Measurements from ENCODE around the gene SMPDL3B. TPM values are rescaled to one million over a fixed set of nuclear protein-coding genes. Genes with fewer than 3 reads are reported as not detected.

SMPDL3B gene
- total and polyA plus RNA-seq, 12 donors = 0.26 TPM; not detected in 11

GRCh38 chr1:27980216-27980845, 45.5 kb downstream of the SMPDL3B start:
- no peak for DNase-seq
- Histone ChIP-seq H3K36me3 (replicated peaks in 1 of 2) (peaks cover 0 to 5% of the 10 kb centered on the region in 2 donors), H3K4me3 (no peak overlapping the region), H3K27ac (no peak overlapping the region), H3K9me3 (replicated peaks in 1 of 3) (no peaks in the 10 kb centered on the region), H3K4me1 (replicated peaks in 1 of 2) (no peaks in the 10 kb centered on the region), H3K27me3 (no peaks in the 10 kb centered on the region)
- intact Hi-C loops (cut with DNase I) = loop anchor here in 1 of 2 donors (2.0 kb wide), 1 partner anchor 124 kb away; no protein-coding TSS in a partner anchor
- WGBS, 4 donors = 88 to 100% (median 90%) methylated on average over 1 of the region's 1 CpG
- TF ChIP-seq POLR2A (IDR thresholded peaks at IDR 0.05) (no peak), CTCF (IDR thresholded peaks at IDR 0.05) (no peak)

DNA sequence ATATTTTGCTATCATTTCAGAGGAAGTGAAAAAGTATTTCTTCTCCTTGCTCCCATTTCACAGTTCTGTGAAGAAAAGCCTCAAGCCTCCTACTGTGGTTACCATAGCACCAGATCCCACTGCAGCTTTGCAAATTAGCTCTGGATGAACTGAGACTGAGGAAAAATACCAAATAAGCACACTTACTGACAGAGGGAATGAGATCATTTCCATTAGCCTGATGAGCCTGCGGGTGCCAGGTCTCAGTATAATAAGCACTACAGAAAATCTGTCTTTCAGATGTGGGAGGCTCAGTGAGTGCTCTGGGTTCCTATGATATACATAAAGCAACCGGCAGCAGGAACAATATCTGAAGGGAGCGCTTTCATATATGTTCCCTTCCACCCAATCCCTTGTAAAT, 46.3 kb downstream of the SMPDL3B start:
- intact Hi-C loops (cut with DNase I) = loop anchor here in 1 of 2 donors (2.0 kb wide), 1 partner anchor 124 kb away; no protein-coding TSS in a partner anchor
- H3K4me3 ChIP-seq = no peak overlapping the region
- no peak overlapping the region for H3K27ac ChIP-seq
- no peak for DNase-seq
- WGBS, 4 donors = 91 to 94% (median 92%) methylated on average over 3 of the region's 3 CpGs
- no peaks in the 10 kb centered on the region for H3K4me1 ChIP-seq (replicated peaks in 1 of 2)
- H3K36me3 ChIP-seq (replicated peaks in 1 of 2) = peaks cover 0 to 5% of the 10 kb centered on the region in 2 donors
- TF ChIP-seq CTCF (IDR thresholded peaks at IDR 0.05) = no peak
- no peak for TF ChIP-seq POLR2A (IDR thresholded peaks at IDR 0.05)
- no peaks in the 10 kb centered on the region for H3K9me3 ChIP-seq (replicated peaks in 1 of 3)
- no peaks in the 10 kb centered on the region for H3K27me3 ChIP-seq

DNA sequence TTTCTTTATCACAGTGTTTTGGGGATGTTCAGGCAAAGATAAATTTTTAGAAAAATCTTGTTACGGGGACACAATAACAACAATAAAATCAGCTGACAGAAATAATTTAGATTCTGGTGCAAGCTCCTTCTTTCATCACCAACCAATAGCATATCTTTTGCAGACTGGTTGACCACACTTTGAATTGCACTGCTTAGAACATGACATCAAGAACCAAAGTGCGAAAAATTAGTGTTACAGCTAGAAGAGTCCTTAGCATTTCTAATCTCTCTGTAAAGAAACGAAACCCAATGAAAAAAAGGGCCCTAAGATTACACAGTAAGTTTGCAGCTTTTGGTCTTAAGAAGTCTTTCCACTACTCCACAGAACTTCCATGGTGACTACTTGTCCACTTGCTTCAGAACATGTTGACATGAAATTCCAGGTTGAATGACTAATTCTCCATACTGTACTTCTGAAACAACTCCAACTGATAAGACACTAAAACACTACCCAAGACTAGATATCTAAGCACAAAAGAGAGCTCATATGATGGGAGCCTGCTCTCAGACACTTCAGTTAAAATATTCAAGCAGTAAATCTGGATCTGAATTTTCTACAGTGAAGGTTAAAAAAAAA, 56.2 kb downstream of the SMPDL3B start:
- no peak overlapping the region for H3K27ac ChIP-seq
- 95 to 97% (median 96%) methylated on average over 3 of the region's 3 CpGs for WGBS, 4 donors
- TF ChIP-seq POLR2A (IDR thresholded peaks at IDR 0.05) (no peak), CTCF (IDR thresholded peaks at IDR 0.05) (no peak)
- intact Hi-C loops (cut with DNase I) = no loop called here
- peaks cover 0 to 49% of the 10 kb centered on the region in 2 donors for H3K36me3 ChIP-seq (replicated peaks in 1 of 2)
- H3K9me3 ChIP-seq (replicated peaks in 1 of 3) = no peaks in the 10 kb centered on the region
- no peaks in the 10 kb centered on the region for H3K4me1 ChIP-seq (replicated peaks in 1 of 2)
- H3K27me3 ChIP-seq = no peaks in the 10 kb centered on the region
- no peak overlapping the region for H3K4me3 ChIP-seq
- no peak for DNase-seq

DNA sequence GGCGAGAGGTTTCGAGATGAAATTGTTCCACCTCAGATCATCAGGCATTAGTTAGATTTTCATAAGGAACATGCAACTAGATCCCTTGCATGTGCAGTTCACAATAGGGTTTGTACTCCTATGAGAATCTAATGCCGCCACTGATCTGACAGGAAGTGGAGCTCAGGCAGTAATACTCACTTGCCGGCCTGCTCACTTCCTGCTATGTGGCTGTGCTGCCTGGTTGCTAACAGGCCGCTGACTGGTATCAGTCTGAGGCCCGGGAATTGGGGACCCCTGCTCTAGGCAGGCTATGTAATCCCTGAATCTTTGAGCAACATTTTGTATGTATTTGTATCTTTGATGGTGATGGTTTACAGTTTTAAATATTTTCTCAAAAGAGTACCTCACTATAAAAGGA, 57.5 kb downstream of the SMPDL3B start:
- no peak for TF ChIP-seq CTCF (IDR thresholded peaks at IDR 0.05)
- TF ChIP-seq POLR2A (IDR thresholded peaks at IDR 0.05) = no peak
- no peak overlapping the region for H3K27ac ChIP-seq
- H3K36me3 ChIP-seq (replicated peaks in 1 of 2) = peaks cover 0 to 57% of the 10 kb centered on the region in 2 donors
- peak in 2 of 7 donors; percentile 27 to 34 for DNase-seq
- 68 to 75% (median 73%) methylated on average over 6 of the region's 6 CpGs for WGBS, 4 donors
- no peak overlapping the region for H3K4me3 ChIP-seq
- H3K27me3 ChIP-seq = no peaks in the 10 kb centered on the region
- H3K9me3 ChIP-seq (replicated peaks in 1 of 3) = no peaks in the 10 kb centered on the region
- H3K4me1 ChIP-seq (replicated peaks in 1 of 2) = no peaks in the 10 kb centered on the region
- intact Hi-C loops (cut with DNase I) = no loop called here

Data from adrenal gland (tissue), 12 donors.